HK-2 (cell line): ENCODE data around the gene OR5T2.
"Not testable (repeated sequence)": the region's sequence is repeated elsewhere in the genome, so short reads cannot be mapped to it uniquely, and the experiment has no call there.

Experiments
- DNase-seq: peaks from one replicate; pipeline ENCODE4 v3.0.0-alpha.2; 2018; ENCODE audit not compliant: unreplicated experiment

OR5T2 gene

GRCh38 chr11:56234155-56234554 lies at the start of gene OR5T2:
OR5T2 (minus strand) TSS chr11:56234255; CDS start chr11:56233062, 1,193 bp downstream.
- DNase-seq, result no peak

DNA sequence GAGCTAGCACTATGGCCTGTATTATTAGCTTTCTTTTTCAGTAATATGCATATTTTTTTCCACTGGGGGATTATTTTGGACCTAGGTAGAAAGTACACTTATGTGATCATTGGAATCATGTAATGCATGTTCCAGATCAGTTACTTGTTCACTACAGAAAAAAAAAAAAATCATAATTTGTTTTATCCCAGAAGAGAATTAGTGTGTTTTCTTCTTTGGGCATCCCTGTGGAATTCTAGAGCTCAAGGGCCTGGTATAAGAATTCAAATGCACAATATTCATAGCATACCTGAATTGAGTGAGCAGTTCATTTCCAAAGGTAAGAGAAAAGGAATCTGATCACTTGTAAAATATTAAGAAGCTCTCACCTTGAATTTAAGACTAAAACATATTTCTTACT lies 39.8 kb upstream of the OR5T2 start, which contains the start of gene OR5T1:
TSS of gene OR5T1 (plus strand) at position 301 of the 400 bp plus-strand sequence. CDS start 1,485 bp downstream, outside the sequence.
- no peak for DNase-seq

DNA sequence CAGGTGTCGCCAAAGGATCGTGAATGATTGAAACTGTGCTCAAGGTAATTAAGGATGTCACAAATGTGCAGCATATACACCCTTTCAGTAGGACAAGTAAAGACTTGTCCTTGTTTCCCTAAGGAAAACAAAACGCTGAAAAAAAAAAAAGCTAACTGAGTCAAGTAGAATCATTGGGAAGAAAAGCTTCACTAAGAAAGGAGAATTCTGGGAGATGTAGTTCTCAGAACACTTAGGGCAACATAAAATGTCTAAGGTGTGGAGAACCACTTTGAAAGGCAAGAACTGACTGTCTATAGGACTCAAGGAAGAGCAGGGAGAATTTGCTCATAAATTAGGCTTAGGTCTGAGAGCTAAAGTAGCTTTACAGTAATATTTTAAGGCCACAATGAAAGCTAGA lies 37.0 kb upstream of the OR5T2 start:
- DNase-seq, result no peak

DNA sequence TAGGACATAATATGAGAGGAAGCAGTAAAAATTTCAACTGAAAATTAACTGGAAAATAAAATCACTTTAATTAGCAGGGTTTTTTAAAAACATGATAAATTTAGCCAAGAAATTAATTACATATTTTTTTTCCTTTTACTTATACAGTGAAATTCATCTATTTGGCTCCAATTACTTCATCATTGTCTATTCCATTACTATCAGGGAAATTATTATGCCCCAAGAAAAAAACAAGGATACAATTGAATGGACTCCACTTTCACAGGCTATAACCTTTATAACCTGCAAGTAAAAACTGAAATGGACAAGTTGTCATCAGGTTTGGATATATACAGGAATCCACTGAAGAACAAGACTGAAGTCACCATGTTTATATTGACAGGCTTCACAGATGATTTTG lies 17.9 kb upstream of the OR5T2 start, which contains the start of gene OR5T3:
TSS of gene OR5T3 (plus strand) at position 301 of the 400 bp plus-strand sequence. CDS start at position 301, 0 bp downstream.
- DNase-seq, result no peak

DNA sequence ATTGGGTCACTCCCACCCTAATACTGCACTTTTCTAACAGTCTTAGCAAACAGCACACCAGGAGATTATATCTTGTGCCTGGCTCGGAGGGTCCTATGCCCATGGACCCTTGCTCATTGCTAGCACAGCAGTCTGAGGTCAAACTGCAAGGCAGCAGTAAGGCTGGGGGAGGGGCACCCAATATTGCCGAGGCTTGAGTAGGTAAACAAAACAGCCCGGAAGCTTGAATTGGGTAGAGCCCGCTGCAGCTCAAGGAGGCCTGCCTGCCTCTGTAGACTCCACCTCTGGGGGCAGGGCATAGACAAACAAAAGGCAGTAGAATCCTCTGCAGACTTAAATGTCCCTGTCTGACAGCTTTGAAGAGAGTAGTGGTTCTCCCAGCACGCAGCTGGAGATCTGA lies 14.3 kb downstream of the OR5T2 start:
- not testable (repeated sequence) for DNase-seq

- no peak for DNase-seq
Measured at GRCh38 chr11:56214537-56214936, 19.5 kb downstream of the OR5T2 start.

GRCh38 chr11:56207790-56208189 lies 26.3 kb downstream of the OR5T2 start:
- no peak for DNase-seq

DNA sequence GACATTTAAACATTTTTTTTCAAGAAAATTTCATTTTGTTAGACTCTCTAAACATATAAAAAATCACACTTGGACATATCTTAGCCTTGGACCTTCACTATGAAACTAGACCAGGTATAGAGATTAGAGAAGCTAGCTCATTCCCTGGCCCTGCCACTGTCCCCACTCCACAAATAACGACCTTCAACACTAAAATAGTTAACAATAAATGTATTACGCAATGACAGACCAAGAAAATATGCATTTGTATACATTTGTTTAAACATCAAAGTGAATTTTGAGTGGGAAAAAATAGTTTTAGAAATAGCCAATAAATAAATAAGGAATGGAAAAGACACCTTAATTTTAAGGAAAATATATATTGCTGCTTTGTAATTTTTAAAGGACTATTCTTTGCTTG lies 36.7 kb downstream of the OR5T2 start:
- no peak for DNase-seq

DNA sequence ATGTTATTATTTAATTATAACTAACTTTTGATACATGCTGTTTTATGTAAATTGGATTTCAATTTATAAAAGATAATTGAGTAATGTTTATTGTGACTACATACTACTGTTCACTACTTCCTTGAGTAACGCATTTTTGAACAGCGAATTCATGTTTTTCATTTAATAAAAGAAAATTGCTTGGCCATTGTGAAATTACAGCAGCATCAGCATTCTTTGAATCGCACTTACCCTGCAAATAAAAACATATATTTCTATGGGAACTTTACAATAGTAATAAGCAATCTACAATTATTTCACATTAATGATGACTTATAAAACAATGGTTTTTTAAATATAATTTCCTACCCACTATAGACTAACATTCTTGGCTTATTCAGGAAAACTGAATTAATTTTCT lies 37.4 kb downstream of the OR5T2 start:
- DNase-seq, result no peak

DNA sequence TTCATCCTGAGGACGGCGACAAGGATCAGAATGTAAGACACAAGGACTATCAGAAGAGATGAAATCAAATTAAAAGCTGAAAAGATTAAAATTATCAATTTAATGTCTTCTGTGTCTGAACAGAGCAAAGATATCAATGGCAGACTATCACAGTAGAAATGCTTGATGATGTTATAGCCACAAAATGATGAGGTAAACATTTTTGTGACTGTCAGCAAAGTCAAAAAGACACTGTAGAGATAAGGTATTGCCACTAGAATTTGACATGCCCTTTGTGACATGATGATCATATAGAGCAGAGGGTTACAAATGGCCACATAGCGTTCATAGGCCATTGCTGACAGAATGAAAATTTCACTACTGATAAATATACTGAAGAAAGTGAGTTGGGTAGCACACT lies 45.5 kb downstream of the OR5T2 start:
- no peak for DNase-seq

- no peak for DNase-seq
Measured at GRCh38 chr11:56183459-56183858, 50.6 kb downstream of the OR5T2 start.
